B cell (primary cell): ENCODE data around the gene CCDC177.

Source experiments
- EZH2 ChIP-seq: IDR thresholded peaks from 2 replicates; pipeline ENCODE4 v1.6.1; 2012; ENCODE audit warnings: borderline replicate concordance, low read depth, mild to moderate bottlenecking, moderate library complexity, low read length; ENCODE audit not compliant: insufficient read depth, poor library complexity, severe bottlenecking
- TF ChIP-seq, protein P1 (sequence below): fragments of 200-600 bp; IDR thresholded peaks from one replicate; pipeline ENCODE4 v1.8.0; 2022; ENCODE audit warnings: antibody characterized with exemption, mild to moderate bottlenecking

DNA sequence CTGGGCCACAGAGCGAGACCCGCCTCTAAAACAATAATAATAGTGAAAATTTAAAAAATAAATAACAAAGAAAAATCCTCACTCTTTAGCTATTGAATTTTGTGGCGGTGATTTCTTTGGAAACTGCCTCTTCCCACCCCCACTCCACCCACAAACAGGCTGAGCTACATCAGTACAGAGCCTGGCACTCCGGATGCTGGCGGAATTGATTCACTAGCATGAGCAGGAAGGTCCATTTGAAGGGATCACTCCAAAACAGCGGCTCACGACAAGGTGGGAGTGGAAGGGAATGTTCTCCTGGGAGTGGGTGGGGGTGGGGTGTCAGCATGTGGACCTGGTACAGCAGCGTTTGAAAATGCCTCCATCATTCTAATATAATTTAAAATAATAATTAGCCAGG is 26.1 kb downstream of the CCDC177 start:
- TF ChIP-seq, protein P1, sequence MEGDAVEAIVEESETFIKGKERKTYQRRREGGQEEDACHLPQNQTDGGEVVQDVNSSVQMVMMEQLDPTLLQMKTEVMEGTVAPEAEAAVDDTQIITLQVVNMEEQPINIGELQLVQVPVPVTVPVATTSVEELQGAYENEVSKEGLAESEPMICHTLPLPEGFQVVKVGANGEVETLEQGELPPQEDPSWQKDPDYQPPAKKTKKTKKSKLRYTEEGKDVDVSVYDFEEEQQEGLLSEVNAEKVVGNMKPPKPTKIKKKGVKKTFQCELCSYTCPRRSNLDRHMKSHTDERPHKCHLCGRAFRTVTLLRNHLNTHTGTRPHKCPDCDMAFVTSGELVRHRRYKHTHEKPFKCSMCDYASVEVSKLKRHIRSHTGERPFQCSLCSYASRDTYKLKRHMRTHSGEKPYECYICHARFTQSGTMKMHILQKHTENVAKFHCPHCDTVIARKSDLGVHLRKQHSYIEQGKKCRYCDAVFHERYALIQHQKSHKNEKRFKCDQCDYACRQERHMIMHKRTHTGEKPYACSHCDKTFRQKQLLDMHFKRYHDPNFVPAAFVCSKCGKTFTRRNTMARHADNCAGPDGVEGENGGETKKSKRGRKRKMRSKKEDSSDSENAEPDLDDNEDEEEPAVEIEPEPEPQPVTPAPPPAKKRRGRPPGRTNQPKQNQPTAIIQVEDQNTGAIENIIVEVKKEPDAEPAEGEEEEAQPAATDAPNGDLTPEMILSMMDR, result no peak
- TF ChIP-seq EZH2, result no peak
